Fibroblast of gingiva (primary cell): ENCODE data around the gene PTTG1.
"Not testable (repeated sequence)": the region's sequence is repeated elsewhere in the genome, so short reads cannot be mapped to it uniquely, and the experiment has no call there.

ENCODE experiments used
- DNase-seq: peaks from one replicate; pipeline ENCODE4 v3.0.0-alpha.2; 2011; ENCODE audit warnings: low read depth

Gene PTTG1

DNA sequence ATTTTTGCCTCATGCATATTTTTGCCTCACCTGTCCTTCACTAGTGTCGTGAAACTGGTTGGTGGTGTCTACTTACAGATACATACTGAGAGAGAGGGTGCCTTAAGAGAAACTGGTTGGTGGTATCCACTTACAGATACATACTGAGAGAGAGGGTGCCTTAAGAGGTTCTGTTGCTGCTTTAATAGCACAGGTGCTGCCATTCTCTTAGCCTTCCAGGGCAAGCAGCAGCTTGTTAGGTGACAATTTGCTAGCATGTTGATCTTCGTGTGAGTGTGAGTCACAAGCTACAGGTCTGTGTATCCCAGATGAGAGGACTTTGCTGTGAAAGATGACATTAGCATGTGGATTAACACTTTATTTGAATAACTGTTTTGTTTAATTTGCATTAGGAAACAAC lies 1.4 kb downstream of the PTTG1 start:
- DNase-seq: no peak

- no peak for DNase-seq
These were observed 6.0 kb downstream of the PTTG1 start for GRCh38 chr5:160427607-160428006.

DNA sequence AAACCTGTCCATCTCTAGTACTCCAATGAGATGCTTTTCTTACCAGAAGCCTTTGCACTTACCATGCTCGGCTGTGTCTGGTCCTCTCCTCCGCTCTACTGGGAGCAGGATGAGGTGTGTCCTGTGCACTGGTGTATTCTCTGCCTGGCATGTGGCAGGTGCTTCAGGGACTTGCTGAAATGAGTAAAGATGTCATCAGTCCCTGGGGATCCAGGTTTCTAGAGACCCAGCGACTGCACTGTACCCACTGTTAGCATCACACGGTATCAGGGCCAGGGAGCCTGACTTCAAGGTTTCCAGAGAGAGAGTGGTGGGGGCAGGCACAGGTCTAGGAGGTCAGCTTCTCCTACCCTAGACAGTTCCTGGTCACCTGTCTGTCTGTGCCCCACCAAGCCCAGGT lies 10.5 kb downstream of the PTTG1 start:
- DNase-seq: no peak

GRCh38 chr5:160432787-160433186 lies 11.1 kb downstream of the PTTG1 start:
- DNase-seq: no peak

DNA sequence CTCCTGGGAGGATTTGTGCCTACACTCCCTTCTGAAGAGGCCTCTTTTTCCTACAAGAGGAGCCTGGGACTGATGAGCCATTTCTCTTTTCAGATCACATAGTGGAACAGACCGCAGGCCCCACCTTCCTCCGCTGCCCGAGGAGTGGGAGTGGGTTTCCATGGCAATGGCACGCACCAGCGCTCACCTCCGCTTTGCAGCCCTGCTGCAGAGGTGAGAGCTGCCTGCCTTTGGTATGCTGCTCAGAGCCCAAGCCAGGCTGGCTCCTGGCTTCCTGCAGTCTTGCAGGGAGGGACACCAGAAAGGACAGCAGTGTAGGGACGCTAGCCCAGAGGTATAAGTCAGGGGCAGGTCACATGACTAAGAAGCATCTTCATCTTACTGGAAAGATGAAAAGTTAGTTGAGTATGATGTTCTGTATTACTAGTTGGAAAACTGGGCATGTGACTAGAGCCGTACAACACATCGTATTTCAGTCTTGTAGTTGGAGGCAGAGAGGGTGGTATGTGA lies 12.4 kb downstream of the PTTG1 start:
- no peak for DNase-seq

DNA sequence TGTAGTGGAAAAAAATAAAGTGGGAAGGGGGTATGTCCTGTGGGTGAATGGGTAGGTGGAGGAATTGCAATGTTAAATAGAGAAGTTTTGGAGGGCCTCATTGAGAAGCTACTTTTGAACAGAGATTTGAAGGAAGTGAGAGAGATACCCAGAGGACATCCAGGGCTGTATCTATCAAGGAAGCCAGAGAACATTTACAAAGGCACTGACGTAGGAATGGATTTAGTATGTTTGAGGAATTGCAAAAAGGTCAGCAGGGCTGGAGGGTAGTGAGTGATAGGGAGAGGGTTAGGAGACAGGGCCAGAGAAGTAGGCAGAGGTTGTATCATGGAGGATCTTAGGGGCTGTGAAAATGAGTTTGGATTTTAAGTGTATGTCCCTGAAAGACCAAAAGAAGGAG lies 13.9 kb downstream of the PTTG1 start:
- DNase-seq: no peak

- no peak for DNase-seq
These were observed 14.4 kb downstream of the PTTG1 start for GRCh38 chr5:160436017-160436416.

- not testable (repeated sequence) for DNase-seq
These were observed 15.0 kb downstream of the PTTG1 start for GRCh38 chr5:160436661-160437060.

DNA sequence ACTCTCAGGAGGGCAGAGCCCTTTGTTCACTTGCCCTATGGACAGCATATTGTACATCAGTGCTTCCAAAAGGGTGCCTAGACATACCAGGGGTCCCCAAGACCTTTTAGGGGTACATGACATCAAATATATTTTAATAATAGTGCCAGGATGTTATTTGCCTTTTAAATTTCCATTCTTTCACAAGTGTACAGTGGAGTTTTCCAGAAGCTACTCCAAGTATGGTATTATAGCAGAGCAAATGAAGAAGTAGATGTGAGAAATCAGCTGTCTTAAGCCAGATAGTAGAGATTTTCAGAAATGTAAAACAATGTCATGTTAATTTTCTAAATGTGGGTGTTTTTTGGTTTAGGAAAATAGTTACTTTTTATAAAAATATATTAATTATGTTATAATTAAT lies 15.6 kb downstream of the PTTG1 start:
- no peak for DNase-seq

GRCh38 chr5:160438316-160439204 lies 16.9 kb downstream of the PTTG1 start:
- DNase-seq: peak; percentile 52

- peak; percentile 52 for DNase-seq
These were observed 17.5 kb downstream of the PTTG1 start for GRCh38 chr5:160439205-160439600.

- no peak for DNase-seq
These were observed 19.7 kb downstream of the PTTG1 start for GRCh38 chr5:160441311-160441781.

GRCh38 chr5:160442824-160443431 lies 21.3 kb downstream of the PTTG1 start:
- DNase-seq: no peak

DNA sequence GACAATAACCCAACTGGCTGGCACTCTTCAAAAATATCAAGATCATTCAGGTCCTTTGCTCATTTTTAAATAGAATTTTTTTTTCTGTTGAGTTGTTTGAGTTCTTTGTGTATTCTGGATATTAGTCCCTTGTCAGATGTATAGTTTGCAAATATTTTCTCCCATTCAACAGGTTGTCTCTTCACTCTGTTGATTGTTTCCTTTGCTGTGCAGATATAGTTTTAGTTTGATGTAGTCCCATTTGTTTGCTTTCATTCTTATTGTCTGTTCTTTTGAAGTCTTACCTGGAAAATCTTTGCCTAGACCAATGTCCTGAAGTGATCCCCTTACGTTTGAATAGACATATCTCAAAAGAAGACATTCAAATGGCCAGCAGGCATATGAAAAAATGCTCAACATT lies 22.8 kb downstream of the PTTG1 start:
- no peak for DNase-seq

DNA sequence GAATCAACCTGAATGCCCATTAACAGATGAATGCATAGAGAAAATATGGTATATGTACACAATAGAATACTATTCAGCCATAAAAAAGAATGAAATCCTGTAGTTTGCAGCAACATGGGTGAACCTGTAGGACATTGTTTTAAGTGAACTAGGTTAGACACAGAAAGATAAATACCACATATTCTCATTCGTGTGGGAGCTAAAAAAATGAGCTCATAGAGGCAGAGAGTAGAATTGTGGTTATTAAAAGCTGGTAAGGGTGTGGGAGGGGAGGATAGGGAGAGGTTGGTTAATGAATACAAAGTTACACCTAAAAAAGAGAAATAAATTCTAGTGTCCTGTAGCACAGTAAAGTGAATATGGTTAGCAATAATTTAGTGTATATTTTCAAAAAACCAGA lies 23.5 kb downstream of the PTTG1 start:
- DNase-seq: no peak

- no peak for DNase-seq
These were observed 24.1 kb downstream of the PTTG1 start for GRCh38 chr5:160445751-160446150.

GRCh38 chr5:160448886-160449285 lies 27.2 kb downstream of the PTTG1 start:
- no peak for DNase-seq

GRCh38 chr5:160449458-160449857 lies 27.8 kb downstream of the PTTG1 start:
- no peak for DNase-seq

DNA sequence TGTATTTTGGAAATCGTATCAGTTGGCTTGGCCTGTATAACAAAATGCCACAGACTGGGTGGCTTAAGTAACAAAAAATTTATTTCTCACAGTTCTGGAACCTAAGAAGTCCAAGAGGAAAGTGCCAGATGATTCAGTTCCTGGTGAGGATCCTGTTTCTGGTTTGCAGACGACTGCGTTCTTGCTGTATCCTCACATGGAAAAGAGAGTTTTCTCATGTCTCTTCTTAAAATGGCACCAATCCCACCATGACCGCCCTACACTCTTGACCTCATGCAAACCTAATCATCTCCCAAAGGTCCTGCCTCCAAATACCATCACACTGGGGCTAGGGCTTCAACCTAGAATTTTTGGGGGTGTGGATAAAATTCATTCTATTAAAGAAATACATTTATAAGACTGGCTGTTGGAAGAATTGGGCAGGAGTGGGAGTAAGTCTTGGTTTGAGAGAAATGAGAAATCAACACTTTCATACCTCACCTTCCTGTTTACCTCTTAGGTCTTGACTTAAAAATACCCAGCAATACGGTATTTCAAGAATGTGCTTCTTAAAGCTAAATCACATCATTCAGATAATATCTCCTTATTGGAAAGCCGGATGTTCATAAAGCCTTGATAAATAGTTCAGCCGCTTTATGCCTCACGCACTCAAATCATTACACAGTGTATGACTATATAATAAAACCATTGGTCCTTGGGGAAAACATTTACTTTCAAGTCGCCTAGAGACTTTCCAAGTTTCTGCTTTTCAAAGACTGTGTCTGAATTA lies 28.7 kb downstream of the PTTG1 start:
- DNase-seq: peak; percentile 35

GRCh38 chr5:160451281-160451680 lies 29.6 kb downstream of the PTTG1 start:
- peak; percentile 6 for DNase-seq

- no peak for DNase-seq
These were observed 30.4 kb downstream of the PTTG1 start for GRCh38 chr5:160452036-160452435.

DNA sequence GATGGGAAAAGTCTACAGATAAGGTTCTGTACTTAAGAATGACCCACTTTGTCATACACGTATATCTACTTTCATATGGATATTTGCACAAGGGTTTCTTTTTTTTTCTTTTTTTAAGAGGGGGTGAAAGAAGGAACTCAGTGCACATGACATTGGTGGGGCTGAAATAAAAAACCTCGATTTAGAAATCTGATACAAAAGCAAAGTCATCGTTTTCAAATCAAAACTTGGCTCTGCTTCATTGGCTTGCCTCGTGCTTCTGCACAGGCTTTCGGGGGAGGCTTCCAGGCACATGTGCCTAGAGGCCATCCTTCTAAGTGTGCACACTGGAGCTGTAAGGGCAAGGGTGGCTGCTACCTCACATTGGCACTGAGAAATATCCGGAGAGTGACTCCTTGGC lies 31.1 kb downstream of the PTTG1 start:
- no peak for DNase-seq

DNA sequence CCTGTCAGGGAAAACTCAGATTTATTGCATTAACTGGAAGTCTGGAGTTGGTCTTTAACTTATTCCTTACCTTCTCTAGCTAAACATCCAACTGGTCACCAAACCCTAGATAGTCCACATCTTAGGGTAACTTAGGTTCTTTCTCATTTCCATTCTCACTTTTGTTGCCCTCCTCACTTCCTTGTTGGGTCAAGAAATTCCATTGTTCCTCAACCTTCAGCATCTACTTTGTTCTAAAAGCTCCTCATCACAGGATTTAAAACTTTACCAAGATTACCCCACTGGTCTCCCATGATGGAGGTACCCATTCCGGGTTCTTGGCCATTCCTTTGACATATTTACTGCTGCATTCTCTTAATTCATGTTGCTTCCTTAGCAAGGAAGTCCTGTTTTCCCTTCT lies 32.1 kb downstream of the PTTG1 start:
- DNase-seq: no peak
